Astrocyte (in vitro differentiated cells and primary cell): ENCODE results near the gene ERVH48-1.
"Not testable (repeated sequence)": the region's sequence is repeated elsewhere in the genome, so short reads cannot be mapped to it uniquely, and the experiment has no call there.

Experiments used
- CTCF ChIP-seq: IDR thresholded peaks from 2 replicates; pipeline ENCODE4 v1.5.1; 2011; ENCODE audit warnings: low read depth, mild to moderate bottlenecking, inconsistent platforms, low read length, moderate library complexity; ENCODE audit not compliant: insufficient read depth
- EZH2 ChIP-seq: IDR thresholded peaks from 2 replicates; pipeline ENCODE4 v1.6.1; 2012; ENCODE audit warnings: mild to moderate bottlenecking, low read length, inconsistent platforms; ENCODE audit not compliant: insufficient read depth

GRCh38 chr21:42938606-42938995, 13.2 kb upstream of the ERVH48-1 start:
- not testable (repeated sequence) for TF ChIP-seq CTCF, EZH2
